Measurements from ENCODE around the gene CCDC71L. TPM values are rescaled to one million over a fixed set of nuclear protein-coding genes. Genes with fewer than 3 reads are reported as not detected.

Gene CCDC71L
- polyA plus RNA-seq, 1 experiment, result 16.9 TPM

- DNase-seq (ENCODE audit: low read depth, low spot score), result no peak
- ChIA-PET CTCF (no interaction called here), POLR2A (no interaction called here)
- Histone ChIP-seq H3K4me3 (ENCODE audit: low read depth, low read length) (no peak overlapping the region), H3K27ac (ENCODE audit: low read depth, low read length) (no peak overlapping the region), H3K27me3 (ENCODE audit: control insufficient read depth, insufficient read depth, low read length) (no peaks in the 10 kb centered on the region), H3K9me3 (ENCODE audit: control insufficient read depth, insufficient read depth, low read length) (no peaks in the 10 kb centered on the region)
- TF ChIP-seq CTCF (IDR thresholded peaks at IDR 0.05; ENCODE audit: low read depth, low read length), result no peak
Observed at GRCh38 chr7:106620676-106621075, 40.3 kb downstream of the CCDC71L start.

- Histone ChIP-seq H3K4me3 (ENCODE audit: low read depth, low read length) (no peak overlapping the region), H3K27ac (ENCODE audit: low read depth, low read length) (no peak overlapping the region), H3K9me3 (ENCODE audit: control insufficient read depth, insufficient read depth, low read length) (no peaks in the 10 kb centered on the region), H3K27me3 (ENCODE audit: control insufficient read depth, insufficient read depth, low read length) (no peaks in the 10 kb centered on the region)
- POLR2A ChIA-PET, result no interaction called here
- no peak for DNase-seq (ENCODE audit: low read depth, low spot score)
- no peak for TF ChIP-seq CTCF (IDR thresholded peaks at IDR 0.05; ENCODE audit: low read depth, low read length)
- CTCF ChIA-PET, result no interaction called here
Observed at GRCh38 chr7:106620034-106620433, 40.9 kb downstream of the CCDC71L start.

GRCh38 chr7:106619213-106619612 lies 41.7 kb downstream of the CCDC71L start:
- no peak for DNase-seq (ENCODE audit: low read depth, low spot score)
- Histone ChIP-seq H3K27me3 (ENCODE audit: control insufficient read depth, insufficient read depth, low read length) (no peaks in the 10 kb centered on the region), H3K4me3 (ENCODE audit: low read depth, low read length) (no peak overlapping the region), H3K9me3 (ENCODE audit: control insufficient read depth, insufficient read depth, low read length) (no peaks in the 10 kb centered on the region), H3K27ac (ENCODE audit: low read depth, low read length) (no peak overlapping the region)
- POLR2A ChIA-PET, result no interaction called here
- CTCF ChIA-PET, result no interaction called here
- no peak for TF ChIP-seq CTCF (IDR thresholded peaks at IDR 0.05; ENCODE audit: low read depth, low read length)

GRCh38 chr7:106618480-106618879 lies 42.5 kb downstream of the CCDC71L start:
- Histone ChIP-seq H3K27me3 (ENCODE audit: control insufficient read depth, insufficient read depth, low read length) (no peaks in the 10 kb centered on the region), H3K27ac (ENCODE audit: low read depth, low read length) (no peak overlapping the region), H3K9me3 (ENCODE audit: control insufficient read depth, insufficient read depth, low read length) (no peaks in the 10 kb centered on the region), H3K4me3 (ENCODE audit: low read depth, low read length) (no peak overlapping the region)
- TF ChIP-seq CTCF (IDR thresholded peaks at IDR 0.05; ENCODE audit: low read depth, low read length), result no peak
- DNase-seq (ENCODE audit: low read depth, low spot score), result no peak
- ChIA-PET POLR2A (interaction anchor here (0.6 kb wide), 1 partner anchor 892 kb away, joined by 3 read pairs; no protein-coding TSS in a partner anchor), CTCF (interaction anchor here (0.6 to 1.1 kb wide), 2 partner anchors 10 to 76 kb away, joined by 3 read pairs; no protein-coding TSS in a partner anchor)

- Histone ChIP-seq H3K9me3 (ENCODE audit: control insufficient read depth, insufficient read depth, low read length) (no peaks in the 10 kb centered on the region), H3K27me3 (ENCODE audit: control insufficient read depth, insufficient read depth, low read length) (no peaks in the 10 kb centered on the region), H3K27ac (ENCODE audit: low read depth, low read length) (no peak overlapping the region), H3K4me3 (ENCODE audit: low read depth, low read length) (no peak overlapping the region)
- CTCF ChIA-PET, result interaction anchor here (1.1 kb wide), 1 partner anchor 75 kb away, joined by 3 read pairs; no protein-coding TSS in a partner anchor
- TF ChIP-seq CTCF (IDR thresholded peaks at IDR 0.05; ENCODE audit: low read depth, low read length), result no peak
- POLR2A ChIA-PET, result no interaction called here
- DNase-seq (ENCODE audit: low read depth, low spot score), result no peak
Observed at GRCh38 chr7:106617860-106618259, 43.1 kb downstream of the CCDC71L start.

Data from AG04450 (cell line).